Dedifferentiated amniotic fluid mesenchymal stem cell (primary cell): ENCODE measurements around the gene TREML1.
"Not testable (repeated sequence)": the region's sequence is repeated elsewhere in the genome, so short reads cannot be mapped to it uniquely, and the experiment has no call there.

Experiments used
- DNase-seq: peaks from one replicate; pipeline ENCODE4 v3.0.0-alpha.2; 2016; ENCODE audit errors: extremely low spot score

Gene TREML1

GRCh38 chr6:41153992-41154625 is at the start of gene TREML1:
Gene TREML1, minus strand, starts transcription at chr6:41154347. Its CDS starts 59 bp downstream, at chr6:41154288.
- DNase-seq = no peak

- DNase-seq = no peak
These were observed 47.6 kb upstream of the TREML1 start for GRCh38 chr6:41201764-41202173.

DNA sequence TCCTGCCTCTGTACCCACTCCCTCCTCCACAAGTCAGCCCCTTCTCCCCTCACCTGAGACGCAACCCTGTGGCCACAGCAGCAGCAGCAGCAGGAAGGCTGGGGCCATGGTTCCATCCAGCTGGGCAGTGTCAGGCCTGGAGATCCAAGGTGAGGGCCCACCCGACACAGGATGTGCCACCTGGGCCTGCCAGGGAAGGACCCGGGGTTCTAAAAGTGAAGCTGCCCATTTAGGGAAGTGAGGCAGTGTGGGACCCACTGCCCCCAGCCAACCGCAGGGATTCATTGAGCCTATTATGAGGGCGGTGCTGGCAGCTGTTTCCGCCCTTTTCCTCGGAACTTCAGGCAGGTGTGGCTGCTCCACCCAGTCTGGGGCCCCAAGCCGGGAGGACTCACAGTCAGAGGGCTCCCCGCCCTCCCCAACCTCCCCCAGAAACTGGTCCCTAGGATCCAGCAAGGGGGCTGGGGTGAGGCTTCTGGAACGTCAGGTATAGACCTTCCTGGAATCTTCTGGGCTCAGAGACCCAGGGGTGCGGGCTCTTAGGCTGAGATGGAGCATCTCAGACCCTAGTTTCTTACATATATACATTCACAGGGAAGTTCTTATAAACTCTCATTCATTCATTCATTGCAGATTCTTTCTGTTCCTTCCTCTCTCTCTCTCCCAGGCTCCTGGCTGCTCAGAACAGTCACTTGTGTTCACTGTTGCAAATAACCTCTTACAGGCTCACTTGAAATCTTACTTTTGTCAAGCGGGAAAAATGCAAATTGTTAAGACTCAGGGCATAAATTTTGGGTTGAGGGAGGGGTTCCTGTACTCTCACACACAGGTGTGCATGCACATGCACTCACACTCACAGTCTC is 47.0 kb upstream of the TREML1 start, which contains the start of gene TREML2:
TREML2 (minus strand) TSS at position 249 of the 863 bp plus-strand sequence; CDS start at position 108, 141 bp downstream.
- no peak for DNase-seq

DNA sequence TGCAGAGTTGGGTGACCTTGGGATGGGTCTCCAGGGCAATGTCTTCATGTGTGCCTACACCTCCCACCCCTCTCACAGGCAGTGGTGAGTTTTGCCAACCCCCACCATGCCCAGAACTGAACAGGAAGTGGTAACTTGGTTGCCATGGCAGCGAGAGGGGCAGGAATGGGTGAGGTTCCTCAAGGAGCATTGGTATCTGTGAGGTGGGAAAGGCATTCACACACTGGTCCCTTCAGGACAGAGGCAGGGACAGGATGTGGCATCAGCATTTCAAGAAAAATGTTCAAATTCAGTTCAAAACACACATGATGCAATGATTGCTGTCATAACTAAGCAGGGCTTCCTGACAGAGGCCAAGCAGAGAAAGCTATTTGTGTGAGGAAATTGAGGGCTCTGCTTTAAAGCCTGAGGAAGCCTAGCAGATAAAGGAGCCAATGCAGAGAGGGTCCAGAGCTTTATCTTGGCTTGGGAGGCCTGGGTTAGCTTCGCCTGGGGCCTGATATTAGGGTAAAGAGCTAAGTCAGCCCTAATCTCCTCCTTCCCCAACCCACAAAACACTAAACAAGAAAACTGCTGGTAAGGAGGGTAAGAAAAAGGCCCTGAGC is 46.3 kb upstream of the TREML1 start:
- DNase-seq = no peak

- DNase-seq = no peak
These were observed 45.6 kb upstream of the TREML1 start for GRCh38 chr6:41199552-41200246.

DNA sequence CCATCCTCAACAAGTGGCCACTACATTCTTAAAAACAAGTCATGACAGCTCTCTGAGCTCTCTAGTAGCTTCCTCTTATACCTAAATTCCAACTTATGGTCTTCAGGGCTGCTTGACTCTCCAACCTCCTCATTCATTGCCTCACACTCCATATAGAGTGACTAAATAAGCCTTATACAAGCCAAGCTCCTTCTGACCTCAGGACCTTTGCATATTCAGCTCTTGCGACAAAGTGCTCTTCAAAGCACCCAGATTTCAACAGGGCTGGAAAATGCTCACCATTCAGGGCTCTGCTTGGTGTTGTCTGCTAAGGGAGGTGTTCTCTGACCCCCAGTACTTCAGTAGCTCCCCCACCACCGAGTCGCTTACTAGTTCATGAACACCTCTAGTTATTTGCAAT is 43.1 kb upstream of the TREML1 start:
- no peak for DNase-seq

DNA sequence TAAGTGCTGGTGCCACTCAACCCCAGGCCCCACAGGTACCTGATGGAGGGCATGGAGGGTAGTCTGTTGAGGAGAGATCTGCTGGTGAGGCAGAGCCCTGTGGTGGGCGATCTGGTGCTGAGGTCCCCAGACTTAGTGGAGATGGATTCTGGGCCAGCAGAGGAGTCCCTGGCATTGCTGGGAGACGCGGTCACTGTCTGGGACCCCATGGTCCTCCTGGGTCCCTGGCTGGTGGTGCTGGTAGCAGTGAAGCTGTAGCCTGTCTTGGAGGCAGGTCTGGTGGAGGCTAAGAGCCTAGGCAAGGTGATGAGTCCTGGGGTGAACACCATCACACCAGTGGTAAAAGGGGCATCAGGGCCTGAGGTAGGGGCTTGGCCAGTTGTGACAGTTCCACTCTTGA is 40.2 kb upstream of the TREML1 start:
- no peak for DNase-seq

DNA sequence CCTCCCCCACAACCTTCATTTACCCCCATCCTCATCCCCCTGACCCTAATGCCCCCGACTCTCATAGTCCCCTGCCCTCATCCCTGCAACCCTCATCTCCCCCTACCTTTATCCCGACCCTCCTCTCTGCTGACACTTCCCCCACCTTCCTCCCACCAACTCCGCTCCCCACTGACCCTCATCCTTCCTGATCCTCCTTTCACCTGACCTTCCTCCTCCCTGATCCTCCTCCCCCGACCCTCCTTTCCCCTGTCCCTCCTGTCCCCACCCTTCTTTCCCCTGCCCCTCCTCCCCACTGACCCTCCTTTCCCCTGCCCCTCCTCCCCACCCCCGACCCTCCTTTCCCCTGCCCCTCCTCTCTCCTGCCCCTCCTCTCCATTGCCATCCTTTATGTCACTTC is 39.7 kb upstream of the TREML1 start:
- no peak for DNase-seq

DNA sequence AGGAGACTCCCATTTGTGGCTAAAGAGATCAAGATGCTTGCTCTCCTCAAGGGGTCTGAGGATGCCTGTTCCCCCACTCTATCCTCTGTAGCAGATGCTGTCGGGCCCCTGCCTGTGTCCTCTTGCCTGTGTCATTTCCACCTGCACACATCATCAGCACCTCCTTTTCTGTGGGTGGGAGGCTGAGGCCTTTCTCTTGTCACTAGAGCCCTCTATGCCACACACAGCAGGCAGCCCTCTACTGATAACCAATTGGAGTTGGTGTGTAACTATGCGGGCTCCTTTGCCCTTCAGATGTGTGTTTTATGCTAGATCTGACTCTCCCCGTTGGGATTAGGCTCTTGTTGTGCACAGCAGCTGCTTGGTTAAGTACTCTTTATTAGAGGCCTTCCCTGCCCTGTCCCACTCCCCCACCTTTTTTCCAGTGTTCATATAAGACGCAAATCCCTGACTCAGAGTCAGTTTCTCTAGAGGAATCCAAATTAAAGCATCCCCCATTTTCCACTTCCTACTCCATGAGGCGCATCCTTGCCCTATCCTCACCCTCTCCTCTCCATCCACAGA is 39.1 kb upstream of the TREML1 start:
- DNase-seq = no peak

GRCh38 chr6:41191569-41191968 is 37.4 kb upstream of the TREML1 start:
- no peak for DNase-seq

DNA sequence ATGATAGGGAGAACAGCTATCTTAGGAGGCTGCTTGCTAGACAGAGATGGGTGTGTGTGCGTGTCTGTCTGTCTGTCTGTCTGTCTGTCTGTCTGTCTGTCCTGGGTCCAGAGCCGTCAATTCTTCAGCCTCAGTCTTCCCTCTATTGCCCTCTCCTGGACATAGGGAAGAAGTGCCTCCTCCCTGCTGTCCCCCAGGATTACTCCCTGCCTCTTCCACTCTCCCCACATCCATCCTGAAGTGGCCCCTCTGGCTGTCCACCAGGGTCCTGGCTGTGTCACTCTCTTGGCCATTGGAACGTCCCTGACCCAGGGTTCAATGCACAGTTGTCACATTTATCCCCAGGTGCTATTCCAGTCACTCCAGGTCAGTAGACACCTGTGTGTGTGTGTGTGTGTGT is 36.6 kb upstream of the TREML1 start:
- DNase-seq = no peak

DNA sequence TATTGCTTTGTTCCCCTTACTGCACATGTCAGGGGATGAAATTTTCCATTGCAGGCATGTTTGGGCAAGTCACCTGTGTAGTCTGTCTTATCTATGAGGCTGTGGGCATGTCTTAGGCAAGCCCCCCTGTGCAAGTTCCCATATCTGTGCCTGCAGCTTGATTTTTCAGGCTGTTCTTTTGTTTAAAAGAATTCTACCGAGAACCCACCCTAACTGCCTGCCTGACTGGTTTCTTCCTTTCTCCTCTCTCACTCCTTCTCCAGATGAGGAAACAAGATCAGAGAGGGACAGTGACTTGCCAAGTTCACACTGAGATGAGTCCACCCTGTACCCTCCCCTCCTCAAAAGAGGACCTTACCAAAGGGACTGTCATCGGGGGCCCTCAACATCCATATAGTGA is 35.8 kb upstream of the TREML1 start:
- DNase-seq = no peak

- not testable (repeated sequence) for DNase-seq
These were observed 34.9 kb upstream of the TREML1 start for GRCh38 chr6:41189046-41189445.

DNA sequence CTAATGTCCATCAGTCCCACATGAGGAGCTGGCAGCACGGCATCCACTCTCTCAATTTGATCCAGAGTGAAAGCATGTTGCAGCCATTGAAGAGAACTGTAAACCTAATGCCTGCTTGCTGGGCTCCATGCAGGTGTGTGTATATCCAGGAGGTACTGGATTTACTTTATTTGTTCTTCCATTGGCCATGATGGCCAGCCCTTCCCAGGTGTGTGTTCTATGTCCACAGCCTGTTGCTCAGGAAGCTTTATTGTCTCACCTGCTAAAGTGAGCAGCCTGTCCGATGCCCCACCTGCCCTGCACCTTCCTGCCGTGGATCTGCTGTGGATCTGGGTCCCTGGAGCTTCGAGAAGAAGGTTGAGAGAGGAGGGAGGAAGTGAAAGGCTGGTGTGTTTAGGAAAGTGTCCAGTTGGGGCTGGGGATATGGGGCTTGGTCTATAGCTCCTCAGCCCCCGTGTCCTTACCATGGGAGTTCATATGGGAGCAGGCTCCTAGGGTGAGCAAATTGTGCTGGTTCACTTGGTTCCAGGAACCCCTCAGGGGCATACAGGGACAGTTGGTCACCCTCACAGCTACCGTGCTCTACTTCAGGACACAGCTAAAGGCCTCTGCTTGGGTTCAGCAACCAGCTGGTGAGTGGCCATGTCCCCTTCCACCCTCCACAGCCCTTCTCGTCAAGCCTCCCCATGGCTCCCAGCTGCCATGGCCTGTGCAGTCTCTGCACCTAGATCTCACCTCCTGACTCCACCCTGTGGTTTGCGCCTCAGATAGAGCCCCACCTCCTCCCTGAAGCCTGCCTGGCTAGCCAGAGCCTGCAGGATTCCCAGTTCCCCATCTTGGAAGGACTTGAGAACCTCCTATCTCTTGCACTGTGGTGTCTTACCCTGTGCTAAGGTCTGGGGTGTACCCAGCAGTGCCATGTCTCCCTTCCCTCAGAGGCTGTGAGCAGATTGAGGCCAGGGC is 34.1 kb upstream of the TREML1 start:
- DNase-seq = no peak

- no peak for DNase-seq
These were observed 31.9 kb upstream of the TREML1 start for GRCh38 chr6:41186031-41186562.

DNA sequence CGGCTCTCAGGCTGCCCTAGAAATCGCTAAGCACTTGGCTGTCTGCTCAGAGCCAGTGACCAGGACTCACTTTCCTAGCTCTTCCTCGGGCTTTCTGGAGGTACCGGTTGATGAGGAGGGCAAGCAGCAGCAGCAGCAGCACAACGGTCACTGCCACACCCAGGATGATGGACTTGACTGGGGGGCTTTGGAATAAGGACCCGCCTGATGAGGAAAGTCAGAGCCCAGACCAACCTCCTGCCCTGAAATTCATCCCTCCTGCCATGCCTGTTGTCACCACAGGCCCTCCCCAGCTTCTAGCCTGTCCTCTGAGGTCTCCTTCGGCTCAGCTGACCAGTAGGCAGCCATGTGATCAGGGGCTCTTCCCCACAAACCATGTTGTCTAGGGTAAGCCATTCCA is 30.6 kb upstream of the TREML1 start:
- no peak for DNase-seq

- DNase-seq = no peak
These were observed 28.2 kb upstream of the TREML1 start for GRCh38 chr6:41182069-41183034.

DNA sequence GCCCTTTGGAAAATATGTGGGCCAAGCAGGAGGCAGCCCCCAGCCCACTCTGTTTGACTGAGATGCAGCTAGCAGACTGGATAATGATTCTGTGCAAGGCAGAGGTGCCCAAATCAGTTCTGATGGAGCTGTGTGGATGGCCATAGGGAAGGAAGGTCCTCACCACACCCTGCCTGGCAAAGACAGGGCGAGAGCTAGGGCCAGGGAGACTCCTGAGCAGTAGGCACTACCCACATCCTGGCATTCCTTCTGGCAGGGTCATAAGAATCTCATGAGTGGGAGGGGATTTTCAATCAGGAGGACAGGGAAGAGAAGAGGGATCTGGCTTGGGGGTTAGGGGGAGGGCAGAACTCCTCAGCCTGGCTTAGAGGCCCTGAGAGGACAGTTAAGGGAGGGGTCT is 27.4 kb upstream of the TREML1 start:
- DNase-seq = no peak

DNA sequence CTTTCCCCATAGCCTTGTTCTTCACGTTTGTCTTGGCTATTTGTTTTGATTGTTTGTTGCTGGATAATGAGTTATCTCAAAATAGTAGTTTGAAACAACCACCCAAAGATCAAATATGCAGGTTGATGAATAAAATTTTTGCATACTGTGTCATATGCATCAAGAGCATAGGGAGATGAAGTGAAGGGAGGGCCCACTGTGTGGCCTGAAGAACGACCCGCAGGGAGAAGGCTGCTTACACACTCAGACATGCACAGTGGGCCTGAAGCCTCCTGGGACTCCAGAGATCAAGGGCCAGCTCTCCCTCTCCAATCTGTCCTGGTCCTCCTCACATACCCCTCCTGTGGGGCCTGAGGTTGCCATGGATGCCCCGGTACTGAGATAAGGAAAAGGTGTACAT is 25.0 kb upstream of the TREML1 start:
- no peak for DNase-seq
